ENCODE measurements around the gene KRTAP5-2. TPM values are rescaled to one million over a fixed set of nuclear protein-coding genes. Genes with fewer than 3 reads are reported as not detected.
A peak's percentile ranks its signal among the peaks of the same experiment; 100 is the strongest.

KRTAP5-2 gene
- total and polyA plus RNA-seq, 2 donors, result 0.11 TPM; not detected in 1

DNA sequence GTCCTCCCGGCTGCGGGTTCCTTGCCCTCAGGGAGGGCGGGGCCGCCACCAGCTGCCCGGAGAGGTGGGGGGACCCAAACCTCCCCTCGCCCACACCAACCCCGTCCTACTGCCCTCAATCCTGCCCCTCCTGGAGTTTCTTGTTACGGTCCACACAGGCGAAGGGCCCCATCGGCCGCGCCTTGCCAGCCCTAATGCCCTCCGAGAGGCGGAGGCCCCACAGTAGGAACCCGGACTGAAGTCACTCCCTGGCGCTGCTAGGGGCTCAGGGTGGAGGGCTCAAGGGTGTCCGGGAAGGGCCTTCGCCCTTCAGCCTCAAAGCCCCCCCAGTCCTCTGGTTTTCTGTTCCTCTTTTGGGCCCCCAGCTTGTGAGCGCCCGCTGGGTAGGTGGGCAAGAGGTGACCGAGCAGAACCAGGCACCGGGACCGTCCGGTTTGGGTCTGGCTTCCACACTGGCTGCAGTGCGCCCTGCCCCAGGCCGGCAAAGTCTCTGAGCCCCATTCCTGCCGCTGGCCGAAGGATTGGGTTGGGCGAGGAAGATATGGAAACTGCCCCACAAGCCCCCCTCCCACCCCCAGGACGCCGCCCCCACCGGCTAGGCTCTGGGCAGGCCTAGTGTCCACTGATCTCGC, 50.5 kb downstream of the KRTAP5-2 start:
- DNase-seq (ENCODE audit: low read depth in 6 of 9, low spot score in 9 of 9), result no peak
- H3K4me1 ChIP-seq (ENCODE audit: control insufficient read depth in 2 of 2, insufficient read depth in 2 of 2, low read length in 2 of 2), result peaks cover 0 to 3% of the 10 kb centered on the region in 2 donors
- H3K4me3 ChIP-seq (ENCODE audit: low read length in 2 of 2), result peak overlapping the region in 1 of 2 donors; percentile 37
- peaks cover 59 to 74% of the 10 kb centered on the region in 2 donors for H3K27me3 ChIP-seq (ENCODE audit: control insufficient read depth in 2 of 2, insufficient read depth in 1 of 2, low read length in 1 of 2)
- WGBS, result 11% methylated on average over 33 of the region's 33 CpGs
- no peak overlapping the region for H3K27ac ChIP-seq (ENCODE audit: low read depth in 1 of 2, low read length in 1 of 2)
- H3K36me3 ChIP-seq (ENCODE audit: control insufficient read depth in 2 of 2, insufficient read depth in 2 of 2, low read length in 1 of 2), result no peaks in the 10 kb centered on the region
- H3K9me3 ChIP-seq (ENCODE audit: control insufficient read depth in 2 of 2, insufficient read depth in 1 of 2, low read length in 1 of 2), result peaks cover 0 to 1% of the 10 kb centered on the region in 2 donors

Other genes starting within 250 kb of the KRTAP5-2 start
- 0.14 TPM for gene BRSK2, start 208.4 kb downstream of the KRTAP5-2 start, total RNA-seq
- gene BRSK2, start 208.4 kb downstream of the KRTAP5-2 start, polyA plus RNA-seq, result 1.1 TPM
- 34.0 TPM for gene MOB2, start 111.5 kb downstream of the KRTAP5-2 start, total RNA-seq
- gene MOB2, start 111.5 kb downstream of the KRTAP5-2 start, polyA plus RNA-seq, result 46.5 TPM
- gene DUSP8, start 26.0 kb downstream of the KRTAP5-2 start, total RNA-seq, result 0.14 TPM
- gene DUSP8, start 26.0 kb downstream of the KRTAP5-2 start, polyA plus RNA-seq, result 2.9 TPM
- not detected for gene KRTAP5-1, start 13.0 kb downstream of the KRTAP5-2 start, total RNA-seq
- gene KRTAP5-1, start 13.0 kb downstream of the KRTAP5-2 start, polyA plus RNA-seq, result not detected
- gene KRTAP5-3, start 10.2 kb upstream of the KRTAP5-2 start, total RNA-seq, result not detected
- gene KRTAP5-3, start 10.2 kb upstream of the KRTAP5-2 start, polyA plus RNA-seq, result 0.02 TPM
- gene KRTAP5-4, start 23.8 kb upstream of the KRTAP5-2 start, total RNA-seq, result not detected
- not detected for gene KRTAP5-4, start 23.8 kb upstream of the KRTAP5-2 start, polyA plus RNA-seq
- gene KRTAP5-5, start 31.5 kb upstream of the KRTAP5-2 start, total RNA-seq, result not detected
- not detected for gene KRTAP5-5, start 31.5 kb upstream of the KRTAP5-2 start, polyA plus RNA-seq
- gene KRTAP5-6, start 98.9 kb upstream of the KRTAP5-2 start, total RNA-seq, result not detected
- not detected for gene KRTAP5-6, start 98.9 kb upstream of the KRTAP5-2 start, polyA plus RNA-seq
- 0.14 TPM for gene IFITM10, start 152.3 kb upstream of the KRTAP5-2 start, total RNA-seq
- gene IFITM10, start 152.3 kb upstream of the KRTAP5-2 start, polyA plus RNA-seq, result 0.80 TPM
- 97.4 TPM for gene CTSD, start 165.6 kb upstream of the KRTAP5-2 start, total RNA-seq
- gene CTSD, start 165.6 kb upstream of the KRTAP5-2 start, polyA plus RNA-seq, result 487 TPM
- gene SYT8, start 236.7 kb upstream of the KRTAP5-2 start, total RNA-seq, result 0.71 TPM
- gene SYT8, start 236.7 kb upstream of the KRTAP5-2 start, polyA plus RNA-seq, result 9.8 TPM
- 4.5 TPM for gene TNNI2, start 240.7 kb upstream of the KRTAP5-2 start, total RNA-seq
- 13.4 TPM for gene TNNI2, start 240.7 kb upstream of the KRTAP5-2 start, polyA plus RNA-seq